ENCODE results near the gene NAA16. TPM values are rescaled to one million over a fixed set of nuclear protein-coding genes. Genes with fewer than 3 reads are reported as not detected.

Gene NAA16
- total RNA-seq, 1 donor from 2014 or later: 18.8 TPM

- H3K4me1 ChIP-seq (ENCODE audit: control insufficient read depth in 3 of 3, insufficient read depth in 3 of 3, low read length in 3 of 3): no peaks in the 10 kb centered on the region
- no peak overlapping the region for H3K27ac ChIP-seq (ENCODE audit: low read depth, low read length)
- H3K9me3 ChIP-seq (ENCODE audit: control insufficient read depth in 3 of 3, low read length in 3 of 3): no peaks in the 10 kb centered on the region
- H3K9ac ChIP-seq (ENCODE audit: low read depth in 1 of 3, low read length in 3 of 3): no peak overlapping the region
- no peaks in the 10 kb centered on the region for H3K27me3 ChIP-seq (ENCODE audit: control insufficient read depth in 3 of 3, insufficient read depth in 3 of 3, low read length in 3 of 3)
- no peak overlapping the region for H3K4me3 ChIP-seq (ENCODE audit: low read length in 3 of 3)
- H3K36me3 ChIP-seq (ENCODE audit: control insufficient read depth in 3 of 3, insufficient read depth in 3 of 3, low read length in 3 of 3): peaks cover 0 to 2% (median 0%) of the 10 kb centered on the region in 3 donors
Measured at GRCh38 chr13:41282129-41282571, 28.9 kb upstream of the NAA16 start.

- H3K4me1 ChIP-seq (ENCODE audit: control insufficient read depth in 3 of 3, insufficient read depth in 3 of 3, low read length in 3 of 3): no peaks in the 10 kb centered on the region
- H3K9ac ChIP-seq (ENCODE audit: low read depth in 1 of 3, low read length in 3 of 3): no peak overlapping the region
- H3K4me3 ChIP-seq (ENCODE audit: low read length in 3 of 3): no peak overlapping the region
- peaks cover 0 to 2% (median 0%) of the 10 kb centered on the region in 3 donors for H3K36me3 ChIP-seq (ENCODE audit: control insufficient read depth in 3 of 3, insufficient read depth in 3 of 3, low read length in 3 of 3)
- H3K9me3 ChIP-seq (ENCODE audit: control insufficient read depth in 3 of 3, low read length in 3 of 3): no peaks in the 10 kb centered on the region
- H3K27ac ChIP-seq (ENCODE audit: low read depth, low read length): no peak overlapping the region
- H3K27me3 ChIP-seq (ENCODE audit: control insufficient read depth in 3 of 3, insufficient read depth in 3 of 3, low read length in 3 of 3): no peaks in the 10 kb centered on the region
Measured at GRCh38 chr13:41284512-41285288, 26.4 kb upstream of the NAA16 start.

DNA sequence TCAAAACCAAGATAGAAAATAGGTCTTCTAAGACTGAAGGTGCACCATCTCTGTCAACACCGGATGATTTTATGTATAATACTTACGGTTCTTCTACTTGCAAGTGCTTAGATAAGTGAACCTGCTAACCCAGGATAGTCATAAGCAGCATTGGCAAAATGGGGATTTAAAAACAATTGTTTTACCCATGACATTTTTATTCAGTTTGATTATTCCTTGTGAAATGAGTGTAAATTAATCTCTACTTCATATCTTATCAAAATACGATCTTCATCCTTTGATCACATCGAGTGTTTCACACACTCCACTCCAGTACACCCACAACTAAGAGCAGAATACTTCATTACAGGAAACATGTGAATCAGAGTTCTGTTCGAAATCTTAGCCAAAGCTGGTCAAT is 24.7 kb upstream of the NAA16 start:
- Histone ChIP-seq H3K9me3 (ENCODE audit: control insufficient read depth in 3 of 3, low read length in 3 of 3) (no peaks in the 10 kb centered on the region), H3K27me3 (ENCODE audit: control insufficient read depth in 3 of 3, insufficient read depth in 3 of 3, low read length in 3 of 3) (no peaks in the 10 kb centered on the region), H3K4me3 (ENCODE audit: low read length in 3 of 3) (no peak overlapping the region), H3K9ac (ENCODE audit: low read depth in 1 of 3, low read length in 3 of 3) (no peak overlapping the region), H3K4me1 (ENCODE audit: control insufficient read depth in 3 of 3, insufficient read depth in 3 of 3, low read length in 3 of 3) (no peaks in the 10 kb centered on the region), H3K27ac (ENCODE audit: low read depth, low read length) (no peak overlapping the region), H3K36me3 (ENCODE audit: control insufficient read depth in 3 of 3, insufficient read depth in 3 of 3, low read length in 3 of 3) (peaks cover 0 to under 1% (median 0%) of the 10 kb centered on the region in 3 donors)

- Histone ChIP-seq H3K36me3 (ENCODE audit: control insufficient read depth in 3 of 3, insufficient read depth in 3 of 3, low read length in 3 of 3) (no peaks in the 10 kb centered on the region), H3K27ac (ENCODE audit: low read depth, low read length) (no peak overlapping the region), H3K4me3 (ENCODE audit: low read length in 3 of 3) (no peak overlapping the region), H3K9ac (ENCODE audit: low read depth in 1 of 3, low read length in 3 of 3) (no peak overlapping the region), H3K4me1 (ENCODE audit: control insufficient read depth in 3 of 3, insufficient read depth in 3 of 3, low read length in 3 of 3) (no peaks in the 10 kb centered on the region), H3K9me3 (ENCODE audit: control insufficient read depth in 3 of 3, low read length in 3 of 3) (no peaks in the 10 kb centered on the region), H3K27me3 (ENCODE audit: control insufficient read depth in 3 of 3, insufficient read depth in 3 of 3, low read length in 3 of 3) (no peaks in the 10 kb centered on the region)
Measured at GRCh38 chr13:41289463-41289881, 21.6 kb upstream of the NAA16 start.

DNA sequence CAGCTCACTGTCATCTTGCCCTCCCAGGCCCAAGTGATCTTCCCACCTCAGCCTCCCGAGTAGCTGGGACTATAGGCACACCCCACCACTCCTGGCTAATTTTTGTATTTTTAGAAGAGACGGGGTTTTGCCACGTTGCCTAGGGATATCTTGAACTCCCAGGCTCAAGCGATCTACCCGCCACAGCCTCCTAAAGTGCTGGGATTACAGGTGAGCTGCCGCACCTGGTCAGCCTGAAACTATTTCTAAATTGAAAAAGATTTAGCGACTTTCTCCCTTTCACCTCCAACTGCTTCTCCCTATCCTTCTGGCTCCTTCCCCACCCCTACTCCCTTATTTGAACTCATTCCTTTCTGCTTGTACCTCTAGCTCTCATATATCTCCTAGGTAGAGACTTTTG is 19.8 kb upstream of the NAA16 start:
- no peak overlapping the region for H3K27ac ChIP-seq (ENCODE audit: low read depth, low read length)
- H3K4me3 ChIP-seq (ENCODE audit: low read length in 3 of 3): no peak overlapping the region
- H3K27me3 ChIP-seq (ENCODE audit: control insufficient read depth in 3 of 3, insufficient read depth in 3 of 3, low read length in 3 of 3): no peaks in the 10 kb centered on the region
- no peak overlapping the region for H3K9ac ChIP-seq (ENCODE audit: low read depth in 1 of 3, low read length in 3 of 3)
- H3K4me1 ChIP-seq (ENCODE audit: control insufficient read depth in 3 of 3, insufficient read depth in 3 of 3, low read length in 3 of 3): no peaks in the 10 kb centered on the region
- no peaks in the 10 kb centered on the region for H3K36me3 ChIP-seq (ENCODE audit: control insufficient read depth in 3 of 3, insufficient read depth in 3 of 3, low read length in 3 of 3)
- no peaks in the 10 kb centered on the region for H3K9me3 ChIP-seq (ENCODE audit: control insufficient read depth in 3 of 3, low read length in 3 of 3)

DNA sequence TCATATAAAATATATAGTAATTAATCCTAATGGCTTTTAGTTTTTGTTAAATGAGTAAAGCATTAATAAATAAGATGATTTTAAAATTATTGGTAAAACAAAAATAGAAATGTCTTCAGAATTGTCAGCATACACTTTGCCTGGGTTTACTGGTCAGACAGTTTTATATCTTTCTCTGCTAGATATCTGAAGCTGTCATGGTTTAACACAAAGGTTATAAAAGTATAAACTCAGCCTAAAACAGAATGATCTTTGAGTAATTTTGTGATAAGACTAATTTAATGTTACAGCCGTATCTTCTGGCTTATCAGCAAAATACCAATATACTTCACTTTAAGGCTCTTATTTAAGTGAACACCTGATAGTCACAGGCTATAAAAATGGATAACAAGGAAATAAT is 17.8 kb upstream of the NAA16 start:
- H3K9me3 ChIP-seq (ENCODE audit: control insufficient read depth in 3 of 3, low read length in 3 of 3): no peaks in the 10 kb centered on the region
- H3K27ac ChIP-seq (ENCODE audit: low read depth, low read length): no peak overlapping the region
- no peak overlapping the region for H3K4me3 ChIP-seq (ENCODE audit: low read length in 3 of 3)
- H3K4me1 ChIP-seq (ENCODE audit: control insufficient read depth in 3 of 3, insufficient read depth in 3 of 3, low read length in 3 of 3): no peaks in the 10 kb centered on the region
- H3K36me3 ChIP-seq (ENCODE audit: control insufficient read depth in 3 of 3, insufficient read depth in 3 of 3, low read length in 3 of 3): no peaks in the 10 kb centered on the region
- no peaks in the 10 kb centered on the region for H3K27me3 ChIP-seq (ENCODE audit: control insufficient read depth in 3 of 3, insufficient read depth in 3 of 3, low read length in 3 of 3)
- H3K9ac ChIP-seq (ENCODE audit: low read depth in 1 of 3, low read length in 3 of 3): no peak overlapping the region

GRCh38 chr13:41294914-41295313 is 16.2 kb upstream of the NAA16 start:
- no peaks in the 10 kb centered on the region for H3K27me3 ChIP-seq (ENCODE audit: control insufficient read depth in 3 of 3, insufficient read depth in 3 of 3, low read length in 3 of 3)
- no peak overlapping the region for H3K27ac ChIP-seq (ENCODE audit: low read depth, low read length)
- H3K9me3 ChIP-seq (ENCODE audit: control insufficient read depth in 3 of 3, low read length in 3 of 3): no peaks in the 10 kb centered on the region
- H3K4me1 ChIP-seq (ENCODE audit: control insufficient read depth in 3 of 3, insufficient read depth in 3 of 3, low read length in 3 of 3): no peaks in the 10 kb centered on the region
- no peak overlapping the region for H3K4me3 ChIP-seq (ENCODE audit: low read length in 3 of 3)
- no peaks in the 10 kb centered on the region for H3K36me3 ChIP-seq (ENCODE audit: control insufficient read depth in 3 of 3, insufficient read depth in 3 of 3, low read length in 3 of 3)
- H3K9ac ChIP-seq (ENCODE audit: low read depth in 1 of 3, low read length in 3 of 3): no peak overlapping the region

DNA sequence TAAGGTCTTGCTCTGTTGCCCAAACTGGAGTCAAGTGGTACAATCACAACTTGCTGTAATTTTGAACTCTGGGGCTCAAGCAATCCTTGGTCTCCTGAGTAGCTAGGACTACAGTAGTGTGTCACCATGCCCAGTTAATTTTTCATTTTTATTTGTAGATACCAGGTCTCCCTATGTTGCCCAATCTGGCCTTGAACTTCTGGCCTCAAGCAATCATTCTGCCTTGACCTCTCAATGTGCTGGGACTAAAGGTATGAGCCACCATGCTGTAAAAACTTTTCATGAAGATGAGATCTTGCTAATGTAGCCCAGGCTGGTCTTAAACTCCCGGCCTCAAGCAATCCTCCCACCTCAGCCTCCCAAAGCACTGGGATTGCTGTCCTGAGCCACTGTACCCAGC is 15.1 kb upstream of the NAA16 start:
- no peak overlapping the region for H3K4me3 ChIP-seq (ENCODE audit: low read length in 3 of 3)
- H3K36me3 ChIP-seq (ENCODE audit: control insufficient read depth in 3 of 3, insufficient read depth in 3 of 3, low read length in 3 of 3): no peaks in the 10 kb centered on the region
- H3K27me3 ChIP-seq (ENCODE audit: control insufficient read depth in 3 of 3, insufficient read depth in 3 of 3, low read length in 3 of 3): no peaks in the 10 kb centered on the region
- H3K4me1 ChIP-seq (ENCODE audit: control insufficient read depth in 3 of 3, insufficient read depth in 3 of 3, low read length in 3 of 3): no peaks in the 10 kb centered on the region
- no peak overlapping the region for H3K27ac ChIP-seq (ENCODE audit: low read depth, low read length)
- H3K9me3 ChIP-seq (ENCODE audit: control insufficient read depth in 3 of 3, low read length in 3 of 3): no peaks in the 10 kb centered on the region
- no peak overlapping the region for H3K9ac ChIP-seq (ENCODE audit: low read depth in 1 of 3, low read length in 3 of 3)

DNA sequence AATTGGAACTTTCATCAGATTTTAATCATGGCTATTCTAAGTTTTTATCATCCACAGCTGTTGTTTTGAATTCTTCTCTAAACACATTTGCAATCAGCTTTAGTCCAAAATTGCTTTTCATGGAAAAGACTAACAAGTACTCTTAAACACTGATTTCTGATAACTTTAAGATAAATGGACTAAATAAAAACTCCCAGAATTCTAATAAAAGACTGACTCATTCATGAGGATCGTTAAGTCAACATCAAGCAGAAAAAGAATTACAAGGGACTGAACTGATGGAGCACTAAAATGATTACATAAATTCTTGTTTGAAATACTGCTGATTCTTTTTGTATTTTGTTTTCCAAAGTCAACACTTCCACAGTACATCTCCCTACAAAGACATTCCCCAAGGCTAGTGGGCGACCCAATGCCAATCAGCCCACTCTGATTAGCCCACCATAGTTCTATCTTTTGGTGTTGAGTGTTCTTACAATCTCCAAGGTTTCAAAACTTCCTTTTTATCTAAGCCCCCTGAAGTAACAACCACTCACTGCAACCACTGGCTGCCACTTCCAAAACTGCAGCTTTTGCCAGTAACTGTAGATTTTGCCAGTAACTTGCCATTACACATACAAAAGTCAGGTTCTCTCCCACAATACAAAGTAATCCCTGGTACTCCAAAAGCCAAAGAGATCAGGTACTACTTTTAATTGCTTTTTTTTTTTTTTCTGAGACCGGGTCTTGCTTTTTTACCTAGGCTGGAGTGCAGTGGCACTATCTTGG is 14.0 kb upstream of the NAA16 start:
- H3K27ac ChIP-seq (ENCODE audit: low read depth, low read length): no peak overlapping the region
- H3K27me3 ChIP-seq (ENCODE audit: control insufficient read depth in 3 of 3, insufficient read depth in 3 of 3, low read length in 3 of 3): no peaks in the 10 kb centered on the region
- no peaks in the 10 kb centered on the region for H3K4me1 ChIP-seq (ENCODE audit: control insufficient read depth in 3 of 3, insufficient read depth in 3 of 3, low read length in 3 of 3)
- H3K36me3 ChIP-seq (ENCODE audit: control insufficient read depth in 3 of 3, insufficient read depth in 3 of 3, low read length in 3 of 3): no peaks in the 10 kb centered on the region
- H3K9ac ChIP-seq (ENCODE audit: low read depth in 1 of 3, low read length in 3 of 3): peak overlapping the region in 1 of 3 donors; percentile 43
- no peak overlapping the region for H3K4me3 ChIP-seq (ENCODE audit: low read length in 3 of 3)
- no peaks in the 10 kb centered on the region for H3K9me3 ChIP-seq (ENCODE audit: control insufficient read depth in 3 of 3, low read length in 3 of 3)

Data from skeletal muscle tissue (tissue), 4 donors.